ENCODE results near the gene CDC23.

The CDC23 gene

GRCh38 chr5:138139781-138140090, 73.4 kb downstream of the CDC23 start:
- no peak for DNase-seq

GRCh38 chr5:138138949-138139780, 74.0 kb downstream of the CDC23 start, which contains the start of gene NME5:
Gene NME5 (minus strand): TSS chr5:138139428. CDS start chr5:138138780, 648 bp downstream.
- no peak for DNase-seq

Data from stimulated activated naive CD4-positive, alpha-beta T cell (primary cell).